GM21390 (cell line): ENCODE results near the gene PRR14.

Experiments used
- ATAC-seq: cut with Tn5 transposase; IDR thresholded peaks from one replicate; pipeline ENCODE4 v1.9.1; 2021; ENCODE audit not compliant: unreplicated experiment

Gene PRR14

DNA sequence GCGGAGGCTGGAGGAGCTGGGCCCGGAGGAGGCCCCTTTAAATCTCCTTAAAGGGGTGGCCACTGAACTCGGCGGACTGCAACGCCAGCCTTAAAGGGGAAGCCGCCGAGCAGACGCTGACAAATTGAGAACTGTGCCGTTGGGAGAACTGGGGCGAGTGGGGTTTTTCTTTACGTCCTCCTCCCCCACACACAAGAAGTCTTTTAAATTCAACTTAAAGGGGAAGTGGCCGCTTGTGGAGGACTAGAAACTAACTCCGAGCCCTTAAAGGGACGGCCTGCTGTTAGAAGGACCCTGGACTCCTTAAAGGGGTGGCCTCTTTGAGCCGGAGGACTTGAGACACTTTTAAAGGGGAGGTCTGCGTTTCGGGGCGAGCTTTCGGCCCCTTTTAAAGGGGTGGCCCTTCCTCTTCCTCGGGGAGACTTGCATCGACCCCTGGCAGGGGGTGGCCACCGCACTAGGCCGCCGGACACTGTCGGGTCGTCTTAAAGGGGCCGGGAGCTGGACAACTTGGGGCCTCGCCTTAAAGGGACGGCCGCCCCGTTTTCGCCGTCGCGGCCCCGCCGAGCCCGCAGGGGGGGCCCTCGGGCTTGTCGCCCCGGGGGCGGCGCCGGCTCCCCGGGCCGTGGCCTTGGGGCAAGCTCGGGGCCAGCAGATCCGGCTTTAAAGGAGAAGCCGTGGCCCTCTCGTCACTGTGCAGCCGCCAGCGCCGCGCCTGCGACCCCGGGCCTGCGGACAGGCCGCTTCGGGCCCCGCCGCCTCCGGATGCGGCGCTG, 8.2 kb downstream of the PRR14 start:
- ATAC-seq, result peak; percentile 46

DNA sequence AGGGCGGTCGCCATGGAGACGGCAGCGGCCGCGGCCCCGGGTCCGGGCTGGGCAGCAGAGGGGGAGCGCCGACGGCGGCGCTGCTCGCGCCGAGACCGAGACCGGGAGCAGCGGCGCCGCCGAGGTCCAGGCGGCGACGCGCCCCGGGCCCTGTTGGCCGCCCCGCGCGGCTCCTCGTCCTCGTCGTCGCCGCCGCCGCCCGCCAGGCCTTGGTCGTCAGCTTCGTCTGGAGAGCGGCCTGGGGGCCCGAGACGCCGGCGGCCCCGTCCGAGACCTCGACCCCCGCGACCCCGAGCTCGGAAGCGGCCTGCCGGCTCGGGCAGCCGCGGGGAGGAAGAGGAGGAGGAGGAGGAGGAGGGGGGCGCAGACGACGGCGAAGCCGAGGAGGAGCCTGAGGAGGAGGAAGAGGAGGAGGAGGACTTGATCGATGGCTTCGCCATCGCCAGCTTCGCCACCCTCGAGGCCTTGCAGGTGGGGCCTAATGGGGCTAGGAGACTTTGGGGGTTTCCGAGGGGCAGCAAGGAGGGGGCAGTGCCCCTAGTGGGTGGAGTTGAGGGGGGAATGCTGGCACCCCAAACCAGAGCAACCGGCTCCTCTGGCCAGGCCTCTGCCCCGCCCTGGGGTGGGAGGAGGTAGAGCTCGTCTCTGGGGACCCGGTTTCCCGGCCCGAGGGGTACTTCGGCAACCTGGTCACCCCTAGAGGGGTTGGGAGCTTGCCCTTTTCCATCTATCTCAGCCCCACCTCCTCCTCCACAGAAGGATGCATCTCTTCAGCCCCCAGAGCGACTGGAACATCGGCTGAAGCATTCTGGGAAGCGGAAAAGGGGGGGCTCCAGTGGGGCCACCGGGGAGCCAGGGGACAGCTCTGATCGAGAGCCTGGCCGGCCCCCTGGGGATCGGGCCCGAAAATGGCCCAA, 9.0 kb downstream of the PRR14 start:
- no peak for ATAC-seq

DNA sequence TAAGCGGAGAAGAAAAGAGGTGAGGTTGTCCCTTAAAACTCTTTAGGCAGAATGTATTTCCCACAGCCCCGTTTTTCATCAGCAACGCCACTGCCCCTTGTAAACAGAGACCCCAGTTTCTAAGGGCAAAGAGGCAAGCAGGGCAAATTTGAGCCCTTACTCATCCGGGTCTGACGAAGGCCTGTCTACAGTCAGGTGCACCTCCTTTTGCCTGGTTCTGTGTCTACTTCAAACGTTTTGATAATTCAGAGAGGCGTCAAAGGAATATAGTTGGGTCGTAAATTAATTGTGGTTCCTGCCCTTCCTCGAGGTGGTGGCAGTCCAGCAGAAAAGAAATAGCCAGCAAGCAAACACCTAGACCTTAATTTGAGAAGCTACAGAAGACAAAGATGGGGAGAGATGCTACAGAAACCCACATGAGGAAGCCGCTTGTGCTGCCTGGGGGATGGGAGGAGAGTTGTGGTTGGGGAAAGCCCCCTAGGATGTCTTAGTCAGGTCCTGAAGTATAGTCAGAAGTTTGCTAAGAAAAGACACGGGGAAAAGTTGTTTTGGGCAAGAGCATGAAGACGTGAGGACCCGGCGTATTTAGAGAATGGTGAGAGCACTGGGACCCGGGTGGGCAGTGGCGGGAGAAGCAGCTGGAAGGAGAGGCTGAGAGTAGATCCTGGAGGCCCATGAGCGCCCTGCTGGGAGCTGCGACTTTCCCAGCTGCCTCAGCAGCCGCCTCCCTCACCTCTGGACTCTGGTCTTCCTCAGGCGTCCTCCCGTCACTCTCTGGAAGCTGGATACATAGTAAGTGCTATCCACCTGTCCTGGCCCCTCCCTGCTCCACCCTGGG, 9.9 kb downstream of the PRR14 start:
- no peak for ATAC-seq

DNA sequence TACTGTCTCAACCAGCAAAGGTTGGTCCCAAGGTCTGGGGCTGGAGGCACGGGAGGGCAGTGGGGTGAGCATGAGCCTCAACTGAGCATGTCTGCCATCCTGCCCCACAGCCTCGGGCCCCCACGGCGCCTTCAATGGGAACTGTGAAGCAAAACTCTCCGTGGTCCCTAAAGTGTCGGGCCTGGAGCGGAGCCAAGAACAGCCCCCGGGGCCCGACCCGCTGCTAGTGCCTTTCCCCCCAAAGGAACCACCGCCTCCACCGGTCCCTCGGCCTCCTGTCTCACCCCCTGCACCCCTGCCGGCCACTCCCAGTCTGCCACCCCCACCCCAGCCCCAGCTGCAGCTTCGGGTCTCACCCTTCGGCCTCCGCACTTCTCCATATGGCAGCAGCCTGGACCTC, 11.7 kb downstream of the PRR14 start:
- ATAC-seq, result no peak

DNA sequence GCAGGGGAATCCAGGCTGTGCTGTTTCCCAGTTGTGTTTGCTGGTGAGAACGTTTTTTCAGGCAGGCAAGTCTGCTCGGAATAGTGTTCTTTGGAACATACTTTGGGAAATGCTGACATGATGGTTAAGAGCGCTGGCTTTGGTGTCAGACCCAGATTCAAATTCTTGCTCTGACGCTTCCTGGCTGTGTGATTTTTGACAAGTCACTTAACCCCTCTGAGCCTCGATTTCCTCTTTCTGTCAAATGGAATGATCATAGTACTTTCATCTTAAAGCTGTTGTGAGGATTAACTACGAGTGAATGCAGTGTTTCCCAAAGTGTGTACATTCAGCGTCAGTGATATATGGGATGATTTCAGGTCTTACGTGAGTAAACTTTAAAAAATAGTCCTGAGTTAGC, 12.3 kb downstream of the PRR14 start:
- ATAC-seq, result no peak

DNA sequence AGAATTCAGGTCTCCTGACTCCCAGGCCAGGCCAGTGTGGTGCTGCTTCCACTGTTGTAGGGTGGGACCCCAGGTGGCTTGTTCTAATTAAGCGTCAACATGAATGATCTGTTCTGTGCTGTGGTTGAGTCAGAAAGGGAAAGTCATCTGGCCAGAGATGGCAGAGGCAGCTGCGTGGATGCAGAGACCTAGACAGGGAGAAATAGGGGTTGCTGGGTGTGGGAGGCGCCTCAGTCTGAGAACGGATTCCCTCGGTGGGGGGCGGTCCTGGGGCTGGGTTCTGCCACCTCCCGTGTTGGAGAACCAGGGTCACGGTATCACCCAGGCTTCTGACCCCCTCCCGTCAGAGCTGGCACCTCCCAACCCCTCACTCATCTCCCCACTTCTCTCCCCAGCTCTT, 13.1 kb downstream of the PRR14 start:
- ATAC-seq, result no peak

DNA sequence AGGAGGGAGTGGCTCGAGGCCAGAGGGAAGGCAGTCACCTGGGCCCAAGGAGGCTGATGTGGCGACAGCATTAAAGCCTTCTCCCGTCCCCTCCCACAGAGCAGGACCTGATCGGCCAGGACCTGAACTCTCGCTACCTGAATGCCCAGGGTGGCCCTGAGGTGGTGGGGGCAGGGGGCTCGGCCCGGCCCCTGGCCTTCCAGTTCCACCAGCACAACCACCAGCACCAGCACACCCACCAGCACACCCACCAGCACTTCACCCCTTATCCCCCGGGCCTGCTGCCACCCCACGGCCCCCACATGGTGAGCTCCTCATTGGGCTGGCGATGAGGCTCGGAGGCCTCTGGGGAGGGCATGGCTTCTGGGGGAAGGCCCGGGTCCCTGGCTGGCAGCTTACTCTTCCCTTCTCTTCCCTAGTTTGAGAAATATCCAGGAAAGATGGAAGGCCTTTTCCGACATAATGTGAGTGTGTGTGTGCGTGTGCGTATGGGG, 13.9 kb downstream of the PRR14 start:
- no peak for ATAC-seq

DNA sequence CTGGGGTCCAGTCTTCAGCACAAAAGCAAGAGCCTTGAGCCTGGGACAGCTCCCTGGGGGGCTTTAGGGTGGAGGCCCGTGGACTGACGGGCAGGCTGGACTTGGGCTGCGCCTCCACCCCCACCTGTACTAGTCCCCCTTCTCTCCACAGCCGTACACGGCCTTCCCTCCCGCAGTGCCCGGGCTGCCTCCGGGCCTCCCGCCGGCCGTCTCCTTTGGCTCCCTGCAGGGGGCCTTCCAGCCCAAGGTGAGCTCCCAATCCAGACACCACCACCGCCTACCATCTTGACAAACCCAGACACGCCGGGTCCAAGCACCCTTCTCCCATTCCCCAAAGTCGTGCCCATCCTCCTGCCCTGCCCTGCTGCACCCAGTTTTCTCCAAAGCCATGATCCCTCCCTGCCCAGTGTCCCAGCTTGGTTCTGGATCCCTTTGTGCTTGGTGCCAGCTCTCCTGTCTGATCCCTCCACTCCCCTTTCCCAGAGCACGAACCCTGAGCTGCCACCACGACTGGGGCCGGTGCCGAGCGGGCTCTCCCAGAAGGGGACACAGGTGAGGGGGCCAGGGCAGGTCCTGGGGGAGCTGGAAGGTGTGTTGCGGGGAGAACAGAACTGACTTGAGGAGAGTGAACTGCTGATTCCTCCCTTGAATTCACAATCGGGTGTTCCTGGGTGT, 14.5 kb downstream of the PRR14 start:
- no peak for ATAC-seq

DNA sequence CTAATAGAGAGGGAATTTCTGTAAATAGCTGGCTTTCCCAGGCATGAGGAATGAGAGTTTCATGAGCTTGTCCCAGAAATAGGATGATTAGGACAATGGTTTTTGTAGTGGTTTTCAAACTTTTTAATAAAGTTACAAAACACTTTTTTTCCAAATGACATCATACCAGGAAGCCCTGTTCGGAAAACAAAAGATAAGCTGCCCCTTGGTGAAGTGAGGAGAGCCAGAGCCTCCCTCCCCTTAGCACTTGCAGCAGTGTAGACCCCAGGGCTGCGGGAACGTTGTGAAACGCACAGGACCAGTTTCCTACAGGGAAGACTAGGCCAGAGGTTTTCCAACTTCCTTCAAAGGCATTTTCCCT, 15.1 kb downstream of the PRR14 start:
- no peak for ATAC-seq

DNA sequence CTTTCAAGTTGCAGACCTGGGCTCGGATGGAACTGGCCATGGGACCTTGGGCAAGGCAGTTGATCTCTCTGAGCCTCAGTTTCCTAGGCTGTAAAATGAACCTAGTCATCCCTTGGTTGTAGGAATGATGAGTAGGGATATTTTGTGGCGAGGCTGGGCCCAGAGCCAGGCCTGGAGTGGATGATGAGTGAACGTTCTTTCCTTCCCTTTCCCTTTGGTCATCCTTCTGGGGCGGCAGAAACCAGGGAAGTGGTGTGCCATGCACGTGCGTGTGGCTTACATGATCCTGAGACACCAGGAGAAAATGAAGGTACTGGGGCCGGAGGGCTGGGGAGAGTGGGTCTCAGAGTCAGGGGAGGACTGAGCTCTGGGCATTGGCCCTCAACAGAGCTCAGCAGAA, 15.9 kb downstream of the PRR14 start:
- no peak for ATAC-seq

DNA sequence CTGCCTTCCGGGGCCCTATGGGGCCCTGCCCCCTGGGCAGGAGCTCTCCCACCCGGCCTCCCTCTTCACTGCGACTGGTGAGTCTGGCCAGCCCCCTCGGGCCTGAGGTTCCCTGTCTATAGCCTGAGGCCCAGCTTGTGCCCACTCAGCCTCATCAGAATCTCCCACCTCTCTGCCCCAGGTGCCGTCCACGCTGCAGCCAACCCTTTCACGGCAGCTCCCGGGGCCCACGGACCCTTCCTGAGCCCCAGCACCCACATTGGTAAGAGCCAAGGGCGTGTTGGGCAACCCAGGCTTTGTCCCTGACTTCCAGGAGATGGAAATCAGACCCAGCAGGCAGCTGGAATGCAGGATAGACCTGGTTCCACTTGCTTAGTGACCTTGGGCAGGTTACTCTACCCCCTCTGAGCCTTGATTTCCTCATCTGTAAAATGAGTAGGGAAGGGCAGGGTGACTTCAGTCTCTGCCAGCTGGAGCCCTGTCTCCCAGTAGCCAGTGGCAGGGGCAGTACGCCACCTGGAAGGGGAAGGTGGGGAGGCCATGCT, 16.7 kb downstream of the PRR14 start:
- ATAC-seq, result no peak

DNA sequence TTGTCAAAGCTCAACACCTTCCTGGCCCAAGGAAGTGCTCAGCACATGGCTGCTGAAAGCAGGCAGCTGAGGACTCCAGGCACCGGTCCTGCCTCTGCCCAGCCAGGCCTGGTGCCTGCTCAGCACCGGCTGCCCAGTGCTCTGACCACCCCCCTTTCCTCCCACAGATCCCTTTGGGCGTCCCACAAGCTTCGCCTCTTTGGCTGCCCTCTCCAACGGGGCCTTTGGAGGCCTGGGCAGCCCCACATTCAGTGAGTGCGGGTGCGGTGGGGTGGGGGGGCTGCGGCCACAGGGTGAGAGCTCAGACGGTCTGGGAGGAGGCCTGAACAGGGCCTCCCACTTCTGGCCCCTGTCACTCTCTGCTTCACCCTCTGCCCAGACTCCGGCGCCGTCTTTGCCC, 17.6 kb downstream of the PRR14 start:
- no peak for ATAC-seq

DNA sequence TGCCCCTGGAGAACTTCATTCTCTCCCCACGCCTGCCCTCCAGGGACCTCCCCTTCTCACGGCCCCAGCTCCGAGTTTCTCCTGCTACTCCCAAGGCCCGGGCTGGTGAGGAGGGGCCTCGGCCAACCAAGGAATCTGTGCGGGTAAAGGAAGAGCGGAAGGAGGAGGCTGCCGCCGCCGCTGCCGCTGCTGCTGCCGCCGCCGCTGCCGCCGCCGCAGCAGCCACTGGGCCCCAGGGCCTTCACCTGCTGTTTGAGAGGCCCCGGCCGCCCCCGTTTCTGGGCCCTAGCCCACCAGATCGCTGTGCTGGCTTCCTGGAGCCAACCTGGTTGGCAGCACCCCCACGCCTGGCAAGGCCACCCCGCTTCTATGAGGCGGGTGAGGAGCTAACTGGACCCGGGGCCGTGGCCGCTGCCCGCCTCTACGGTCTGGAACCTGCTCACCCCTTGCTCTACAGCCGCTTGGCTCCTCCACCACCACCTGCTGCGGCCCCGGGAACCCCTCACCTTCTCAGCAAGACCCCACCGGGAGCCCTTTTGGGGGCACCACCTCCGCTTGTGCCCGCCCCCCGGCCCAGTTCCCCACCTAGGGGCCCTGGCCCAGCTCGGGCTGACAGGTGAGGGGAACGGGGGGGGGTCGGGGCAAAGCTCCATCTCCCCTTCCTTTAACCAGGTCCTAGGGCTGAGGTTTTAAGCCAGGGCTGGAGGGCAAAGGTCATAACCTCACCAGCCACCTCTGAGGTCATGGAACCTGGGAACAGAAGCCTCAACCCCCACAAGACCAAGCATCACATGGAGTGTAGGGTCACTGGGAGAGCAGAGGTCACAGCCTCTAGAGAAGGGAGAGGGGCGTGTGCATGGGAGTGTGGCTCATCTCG, 18.5 kb downstream of the PRR14 start:
- no peak for ATAC-seq

DNA sequence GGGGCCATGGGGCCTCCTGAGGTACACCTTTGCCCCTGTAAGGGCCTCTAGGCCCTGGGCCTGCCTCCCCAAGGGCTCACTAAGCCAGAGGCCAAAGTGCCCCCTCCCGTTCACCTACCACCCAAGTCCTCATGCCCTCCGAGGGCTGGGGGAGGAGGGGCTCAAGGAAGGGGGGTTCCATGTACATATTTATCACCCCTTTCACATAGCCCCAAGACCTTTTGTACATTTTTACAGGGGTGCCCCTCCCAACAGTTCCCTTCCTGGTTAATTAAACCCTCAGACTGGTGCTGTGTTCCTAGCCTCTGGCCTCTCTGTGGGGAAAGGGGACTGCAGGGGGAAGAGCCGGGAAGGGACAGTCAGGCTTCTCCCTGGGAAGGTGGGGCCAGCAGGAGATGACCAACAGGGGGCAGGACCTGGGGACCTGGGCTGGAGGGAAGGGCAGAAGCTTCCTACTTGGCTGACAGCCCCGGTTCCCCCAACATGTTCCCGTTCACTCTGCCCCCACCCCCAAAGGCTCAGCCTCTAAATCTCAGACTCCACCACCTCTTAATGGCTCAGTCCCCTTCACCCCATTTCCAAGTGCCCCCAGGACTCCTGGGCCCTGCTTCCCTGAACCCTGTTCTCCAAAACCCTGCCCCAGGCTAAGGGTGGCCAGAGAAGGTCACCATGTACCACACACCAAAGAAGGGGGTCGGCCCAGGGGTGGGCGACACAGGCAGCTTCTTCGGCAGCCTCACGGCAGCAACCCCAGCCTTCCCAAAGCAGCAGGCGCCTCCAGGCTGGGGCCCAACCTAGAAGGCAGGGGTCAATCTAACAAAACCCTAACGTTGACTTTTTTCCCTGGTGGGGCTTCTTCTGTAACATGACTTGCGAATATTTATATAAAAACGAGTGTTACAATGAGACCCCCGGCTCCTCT, 19.4 kb downstream of the PRR14 start:
- ATAC-seq, result no peak

DNA sequence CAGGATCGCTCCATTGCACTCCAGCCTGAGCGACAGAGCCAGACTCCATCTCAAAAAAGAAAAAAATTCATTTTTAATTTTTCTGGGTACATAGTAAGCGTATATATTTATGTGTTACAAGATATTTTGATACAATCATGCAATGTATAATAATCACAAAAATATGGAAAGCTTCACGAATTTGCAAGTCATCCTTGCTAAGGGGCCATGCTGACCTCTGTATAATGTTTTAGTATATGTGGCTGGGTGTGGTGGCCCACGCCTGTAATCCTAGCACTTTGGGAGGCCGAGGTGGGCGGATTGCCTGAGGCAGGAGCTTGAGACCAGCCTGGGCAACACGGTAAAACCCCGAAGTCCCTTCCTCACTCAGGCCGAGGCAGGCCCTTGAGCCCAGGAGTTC, 24.4 kb downstream of the PRR14 start:
- ATAC-seq, result no peak

DNA sequence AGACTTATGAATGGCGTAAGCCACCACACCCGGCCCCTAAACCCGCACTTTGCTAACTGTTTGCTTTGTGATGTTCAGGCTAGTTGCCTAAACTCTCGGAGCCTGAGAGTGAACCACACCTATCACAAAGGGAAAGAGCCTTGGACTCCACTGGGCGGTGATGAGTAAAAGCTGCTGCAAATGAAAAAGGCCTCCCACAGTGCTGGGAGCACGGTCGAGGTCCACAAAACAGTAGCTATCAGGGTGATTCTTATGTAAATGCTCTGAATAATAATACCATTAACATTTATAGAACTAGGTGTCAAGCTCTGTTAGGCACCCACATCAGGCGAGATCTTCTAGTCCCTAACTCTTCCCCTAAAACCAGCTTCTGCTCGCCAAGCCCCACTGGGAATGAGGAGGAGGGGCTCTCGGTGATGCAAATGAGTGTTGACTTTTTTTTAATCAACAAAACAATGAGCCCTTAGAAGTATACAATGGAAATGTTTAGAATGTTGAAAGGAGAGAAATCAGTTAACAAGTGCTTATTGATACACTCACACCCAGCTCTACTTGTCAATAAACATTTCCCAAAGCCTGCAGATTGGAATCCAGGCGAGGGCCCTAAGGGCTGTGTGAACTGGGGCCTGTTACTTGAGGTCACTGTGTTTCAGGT, 27.3 kb downstream of the PRR14 start:
- no peak for ATAC-seq

DNA sequence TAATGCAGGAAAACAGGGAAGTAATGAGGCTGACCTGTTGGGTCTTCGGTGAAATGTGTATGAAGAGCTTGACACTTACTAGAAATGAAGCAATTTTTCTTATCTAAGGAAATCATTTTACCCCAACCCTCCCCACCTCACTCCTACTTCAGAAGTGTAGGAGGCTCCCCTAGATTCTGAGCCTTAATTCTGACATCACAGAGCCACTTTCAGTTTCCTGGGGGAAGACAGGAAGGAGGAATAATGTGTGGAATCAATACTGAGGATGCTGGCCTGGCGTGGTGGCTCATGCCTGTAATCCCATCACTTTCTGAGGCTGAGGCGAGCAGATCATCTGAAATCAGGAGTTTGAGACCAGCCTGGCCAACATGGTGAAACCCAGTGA, 27.8 kb downstream of the PRR14 start:
- no peak for ATAC-seq

DNA sequence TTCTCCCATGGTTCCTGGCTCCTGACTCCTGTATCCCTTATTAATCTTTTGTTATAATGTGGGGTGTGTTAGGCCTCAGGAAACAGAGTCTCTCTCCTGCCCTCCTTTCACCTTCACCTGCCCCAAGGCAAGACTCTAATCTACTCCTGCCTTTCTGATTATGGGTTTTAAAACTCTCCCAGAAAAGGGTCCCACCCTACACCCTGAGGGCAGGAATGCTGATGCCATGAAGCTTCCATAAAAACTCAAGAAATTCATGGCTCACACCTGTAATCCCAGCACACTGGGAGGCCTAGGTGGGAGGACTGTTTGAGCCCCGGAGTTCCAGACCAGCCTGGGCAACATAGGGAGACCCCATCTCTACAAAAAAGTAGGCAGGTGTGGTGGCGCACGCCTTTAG, 29.6 kb downstream of the PRR14 start:
- ATAC-seq, result no peak
